HG03571 (cell line): ENCODE measurements around the gene CSTA.

Experiments used
- ATAC-seq: cut with Tn5 transposase; IDR thresholded peaks from one replicate; pipeline ENCODE4 v1.9.1; 2021; ENCODE audit not compliant: unreplicated experiment

CSTA gene

DNA sequence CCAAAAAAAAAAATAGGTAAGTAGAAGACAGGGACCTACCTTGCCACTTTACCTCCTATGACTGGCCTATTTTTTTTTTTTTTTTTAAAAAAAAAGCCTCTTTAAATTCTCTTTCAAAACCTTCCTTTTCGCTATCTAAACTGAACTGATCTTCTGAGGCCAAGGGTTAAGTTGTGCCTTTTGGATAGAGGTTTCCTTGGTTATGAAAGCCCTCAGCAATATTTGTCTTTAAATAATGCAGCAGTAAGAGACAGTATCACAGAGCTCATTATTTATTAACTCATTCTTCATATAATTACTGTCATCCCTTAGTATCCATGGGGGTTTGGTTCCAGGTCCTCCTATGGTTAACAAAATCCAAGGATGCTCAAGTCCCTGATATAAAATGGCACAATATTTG is 49.0 kb downstream of the CSTA start:
- no peak for ATAC-seq

DNA sequence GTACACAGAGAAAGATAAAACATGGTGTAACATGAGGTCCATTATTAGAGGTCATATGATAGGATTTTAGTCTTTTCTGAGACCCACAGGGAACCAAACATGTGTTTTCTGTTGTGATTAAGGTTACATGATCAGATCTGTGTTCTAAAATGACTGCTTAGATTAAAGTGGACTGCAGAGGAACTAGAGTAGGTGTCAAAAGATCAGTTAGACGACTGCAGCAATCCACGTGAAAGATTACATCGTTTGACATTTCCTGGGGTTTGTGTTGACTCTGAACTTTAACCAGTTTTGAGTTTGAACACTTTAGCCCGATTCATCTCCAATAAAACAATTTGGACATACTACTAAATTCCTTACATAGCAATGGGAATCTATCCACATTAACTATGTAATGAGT is 52.9 kb downstream of the CSTA start:
- no peak for ATAC-seq

DNA sequence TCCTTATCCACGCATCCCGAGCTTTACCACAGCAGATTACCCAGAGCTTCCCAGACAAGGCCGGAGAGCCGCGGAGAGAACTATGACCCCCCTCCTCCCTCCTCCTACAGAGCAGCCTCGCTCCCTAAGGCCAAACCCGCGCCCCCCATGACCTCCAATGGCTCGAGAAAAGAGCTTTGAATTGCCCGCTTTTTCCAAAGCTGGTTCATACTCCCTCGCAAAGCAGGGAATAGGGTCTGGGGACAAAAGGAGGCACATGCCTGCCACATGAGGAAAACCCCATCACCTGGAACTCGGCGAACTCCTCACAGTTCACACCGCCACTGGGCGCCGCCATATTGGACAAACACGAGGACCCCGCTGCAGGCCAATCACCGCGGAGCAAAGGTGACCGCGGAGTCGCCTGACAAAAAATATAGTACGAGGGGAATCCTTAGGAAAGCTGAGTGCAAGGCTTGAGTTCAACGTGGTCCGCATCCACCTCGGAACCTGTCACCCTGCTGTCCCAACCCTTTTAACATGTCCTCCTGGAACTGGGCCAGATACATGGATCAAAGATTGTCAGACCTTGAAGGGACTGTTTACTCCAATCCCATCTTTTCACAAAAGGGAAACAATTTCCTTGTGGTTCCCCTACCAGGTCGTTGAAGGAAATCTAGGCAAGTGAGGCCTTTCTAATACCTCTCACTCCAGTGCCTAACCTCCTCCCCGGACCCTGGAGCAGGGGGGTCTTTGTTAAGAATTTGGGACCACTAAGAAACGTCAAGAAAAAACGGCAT is 58.0 kb downstream of the CSTA start, which contains the start of gene MIX23:
Gene MIX23, minus strand, starts transcription at position 344 of the 779 bp plus-strand sequence. Its CDS starts 7 bp downstream, at position 337.
- ATAC-seq = peak; percentile 40

DNA sequence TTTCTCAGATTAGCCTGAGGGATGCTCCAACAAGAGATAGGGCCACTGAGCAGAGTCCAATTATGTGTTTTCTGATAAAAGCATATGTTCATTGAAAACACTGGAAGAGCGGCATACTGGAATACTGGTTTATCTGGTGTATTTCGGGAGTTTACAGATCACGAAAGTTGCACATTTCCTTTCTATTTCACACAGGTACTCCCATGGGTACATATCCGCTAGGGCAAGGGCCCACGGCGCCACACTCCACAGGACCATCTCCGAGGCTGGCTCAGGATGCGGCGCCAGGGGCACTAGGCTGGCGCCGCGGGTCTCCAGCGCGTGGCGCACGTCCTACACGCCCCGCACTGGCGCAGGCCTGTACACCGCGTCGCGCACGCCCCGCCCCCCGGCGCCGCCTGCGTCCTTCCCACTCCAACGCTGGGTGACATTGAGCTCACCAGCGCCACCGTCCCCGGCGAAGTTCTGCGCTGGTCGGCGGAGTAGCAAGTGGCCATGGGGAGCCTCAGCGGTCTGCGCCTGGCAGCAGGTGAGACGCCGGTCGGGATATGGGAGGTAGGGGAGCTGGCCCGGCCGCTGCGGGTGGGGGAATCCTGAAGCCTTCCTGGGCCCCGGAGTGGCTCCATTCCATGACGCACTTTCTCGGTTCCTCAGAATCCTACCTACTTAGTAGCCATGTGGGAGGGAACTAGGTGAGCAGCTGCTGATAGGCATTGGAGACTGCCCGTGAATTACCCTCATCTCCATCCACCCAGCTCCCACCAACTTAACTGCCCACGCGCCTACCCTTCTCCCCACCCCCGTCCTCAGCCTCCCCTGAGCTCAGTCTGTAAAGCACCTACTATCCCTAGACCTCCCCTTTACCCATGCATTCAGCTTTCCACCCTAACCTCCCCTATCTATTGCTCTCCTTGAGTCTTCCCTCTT is 59.0 kb downstream of the CSTA start, which contains the start of gene FAM162A:
Gene FAM162A, plus strand, starts transcription at position 412 of the 927 bp plus-strand sequence. Its CDS starts 84 bp downstream, at position 496.
- peak; percentile 93 for ATAC-seq

DNA sequence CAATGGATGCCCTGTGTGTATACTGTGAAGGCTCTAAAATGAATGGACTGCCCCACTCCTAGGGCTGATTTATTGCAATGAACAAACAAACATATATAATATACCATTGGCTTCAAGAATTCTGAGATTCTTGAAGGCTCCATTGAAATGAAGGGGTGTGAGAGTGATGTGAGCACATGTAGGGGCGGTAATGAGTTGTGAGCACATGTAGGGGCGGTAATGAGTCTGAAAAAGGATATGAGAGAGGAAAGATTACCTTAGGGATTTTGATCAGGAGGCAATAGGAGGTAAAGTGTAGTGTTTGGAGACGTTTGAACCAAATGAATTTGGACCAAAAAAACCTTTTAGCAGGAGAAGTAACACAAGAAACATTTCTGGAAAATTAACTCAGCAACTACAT is 62.7 kb downstream of the CSTA start:
- no peak for ATAC-seq

DNA sequence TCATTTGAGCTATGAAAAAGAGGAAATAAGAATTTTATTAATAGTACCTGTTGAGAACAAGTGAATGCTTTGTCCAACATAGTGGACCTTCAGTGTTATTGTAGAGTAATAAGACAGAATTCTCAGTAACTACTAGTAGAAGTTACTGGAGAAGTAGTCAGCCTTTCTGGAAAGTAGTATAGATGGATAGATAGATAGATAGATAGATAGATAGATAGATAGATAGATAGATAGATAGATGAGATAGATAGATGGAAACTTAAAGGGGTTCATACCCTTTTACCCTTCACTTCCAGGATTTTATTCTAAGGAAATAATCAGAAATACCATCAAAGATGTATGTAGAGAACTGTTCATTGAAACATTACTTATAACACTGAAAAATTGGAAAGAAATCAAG is 64.1 kb downstream of the CSTA start:
- ATAC-seq = no peak

DNA sequence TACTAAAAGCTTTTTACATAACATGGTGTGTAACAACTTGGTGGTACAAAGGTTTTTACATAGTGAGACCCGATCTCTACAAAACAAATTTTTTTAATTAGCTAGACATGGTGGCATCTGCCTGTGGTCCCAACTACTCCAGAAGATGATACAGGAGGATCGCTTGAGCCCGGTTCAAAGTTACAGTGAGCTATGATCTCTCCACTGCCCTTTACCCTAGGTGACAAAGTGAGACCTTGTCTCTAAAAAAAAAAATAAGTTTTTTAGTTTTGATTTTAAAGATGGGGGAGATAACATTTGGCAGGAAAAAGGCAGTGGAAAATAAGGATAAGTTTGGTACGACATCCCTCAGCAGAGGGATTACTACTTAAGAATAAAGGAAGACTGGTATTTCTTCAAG is 64.8 kb downstream of the CSTA start:
- ATAC-seq = no peak

DNA sequence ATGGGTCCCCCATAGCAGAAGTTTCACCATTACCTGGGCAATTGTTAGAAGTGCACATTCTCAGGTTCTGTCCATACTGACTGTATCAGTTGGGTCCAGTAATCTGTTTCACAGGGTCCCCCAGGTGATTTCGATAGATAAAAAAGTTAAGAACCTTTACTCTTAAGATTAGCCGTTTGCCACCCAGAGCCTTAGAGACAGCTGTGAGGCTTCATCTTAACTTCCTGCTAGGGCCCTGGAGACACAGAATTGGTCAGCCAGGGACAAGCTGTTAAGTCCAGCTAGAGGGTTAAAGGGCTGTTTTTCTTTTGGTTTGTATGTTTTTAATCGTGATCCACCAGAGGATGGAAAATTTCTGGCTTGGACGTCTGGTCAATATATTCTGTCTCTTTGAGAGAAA is 65.6 kb downstream of the CSTA start:
- ATAC-seq = no peak
